ENCODE measurements around the gene CDC42SE2.

GRCh38 chr5:131436081-131436480 is 172.2 kb downstream of the CDC42SE2 start:
- TF ChIP-seq EZH2 (IDR thresholded peaks at IDR 0.05; ENCODE audit: borderline replicate concordance, insufficient read depth, low read length, poor library complexity, severe bottlenecking) (no peak), EP300 (conservative IDR thresholded peaks at IDR 0.05; ENCODE audit: poor library complexity, severe bottlenecking) (no peak), CTCF (IDR thresholded peaks at IDR 0.05; ENCODE audit: poor library complexity, severe bottlenecking) (no peak), SMC3 (conservative IDR thresholded peaks at IDR 0.05; ENCODE audit: poor library complexity) (no peak), MXI1 (conservative IDR thresholded peaks at IDR 0.05; ENCODE audit: poor library complexity, severe bottlenecking) (no peak)

Measured in neural cell (in vitro differentiated cells).